ENCODE results near the gene TSPAN9. TPM values are rescaled to one million over a fixed set of nuclear protein-coding genes. Genes with fewer than 3 reads are reported as not detected.

The TSPAN9 gene
- polyA plus RNA-seq, 1 experiment = 67.0 TPM

- DNase-seq (ENCODE audit: low read depth) = no peak
- Histone ChIP-seq H3K27me3 (ENCODE audit: control insufficient read depth, insufficient read depth, low read length) (peaks cover 3% of the 10 kb centered on the region; the same call in 1 of the 2 replicates), H3K4me3 (ENCODE audit: low read depth, low read length) (no peak overlapping the region), H3K36me3 (ENCODE audit: control insufficient read depth, insufficient read depth, low read length) (no peaks in the 10 kb centered on the region)
- POLR2A ChIA-PET = no interaction called here
- CTCF ChIA-PET = interaction anchor here (2.9 to 3.7 kb wide), 2 partner anchors 16 to 17 kb away, joined by 11 to 15 read pairs; no protein-coding TSS in a partner anchor
- TF ChIP-seq CTCF (IDR thresholded peaks at IDR 0.05; ENCODE audit: insufficient read depth, low read depth, low read length) = no peak
Measured at GRCh38 chr12:3316776-3317480, 239.7 kb downstream of the TSPAN9 start.

- H3K27me3 ChIP-seq (ENCODE audit: control insufficient read depth, insufficient read depth, low read length) = peaks cover 3% of the 10 kb centered on the region; the same call in 1 of the 2 replicates
- no peak overlapping the region for H3K4me3 ChIP-seq (ENCODE audit: low read depth, low read length)
- TF ChIP-seq CTCF (IDR thresholded peaks at IDR 0.05; ENCODE audit: insufficient read depth, low read depth, low read length) = no peak
- ChIA-PET POLR2A (no interaction called here), CTCF (interaction anchor here (2.9 kb wide), 1 partner anchor 17 kb away, joined by 11 read pairs; no protein-coding TSS in a partner anchor)
- no peak for DNase-seq (ENCODE audit: low read depth)
- H3K36me3 ChIP-seq (ENCODE audit: control insufficient read depth, insufficient read depth, low read length) = no peaks in the 10 kb centered on the region
Measured at GRCh38 chr12:3317481-3317815, 240.3 kb downstream of the TSPAN9 start.

GRCh38 chr12:3317841-3318501, 240.8 kb downstream of the TSPAN9 start:
- no peak overlapping the region for H3K4me3 ChIP-seq (ENCODE audit: low read depth, low read length)
- no peak for DNase-seq (ENCODE audit: low read depth)
- TF ChIP-seq CTCF (IDR thresholded peaks at IDR 0.05; ENCODE audit: insufficient read depth, low read depth, low read length) = no peak
- H3K27me3 ChIP-seq (ENCODE audit: control insufficient read depth, insufficient read depth, low read length) = peaks cover 3% of the 10 kb centered on the region; the same call in 1 of the 2 replicates
- ChIA-PET CTCF (interaction anchor here (2.9 kb wide), 1 partner anchor 18 kb away, joined by 11 read pairs; no protein-coding TSS in a partner anchor), POLR2A (no interaction called here)
- H3K36me3 ChIP-seq (ENCODE audit: control insufficient read depth, insufficient read depth, low read length) = no peaks in the 10 kb centered on the region

GRCh38 chr12:3319723-3320492, 242.7 kb downstream of the TSPAN9 start:
- Histone ChIP-seq H3K4me3 (ENCODE audit: low read depth, low read length) (no peak overlapping the region), H3K27me3 (ENCODE audit: control insufficient read depth, insufficient read depth, low read length) (peaks cover 5% of the 10 kb centered on the region), H3K36me3 (ENCODE audit: control insufficient read depth, insufficient read depth, low read length) (no peaks in the 10 kb centered on the region)
- CTCF ChIA-PET = interaction anchor here (2.9 kb wide), 1 partner anchor 20 kb away, joined by 11 read pairs; no protein-coding TSS in a partner anchor
- TF ChIP-seq CTCF (IDR thresholded peaks at IDR 0.05; ENCODE audit: insufficient read depth, low read depth, low read length) = no peak
- POLR2A ChIA-PET = no interaction called here
- no peak for DNase-seq (ENCODE audit: low read depth)
